ENCODE data around the gene CD1C. TPM values are rescaled to one million over a fixed set of nuclear protein-coding genes. Genes with fewer than 3 reads are reported as not detected.

Gene CD1C
- total and polyA plus RNA-seq, 4 donors = 0.24 to 0.89 (median 0.29) TPM

GRCh38 chr1:158333405-158334155 is 43.9 kb downstream of the CD1C start (continued):
- TF ChIP-seq GABPA (IDR thresholded peaks at IDR 0.05 in 1 of 2, conservative IDR thresholded peaks at IDR 0.05 in 1 of 2) = no peak
- TF ChIP-seq EGR1 (IDR thresholded peaks at IDR 0.05; ENCODE audit: low read depth in 2 of 2) = no peak
- TF ChIP-seq HNF4G (IDR thresholded peaks at IDR 0.05) = no peak

DNA sequence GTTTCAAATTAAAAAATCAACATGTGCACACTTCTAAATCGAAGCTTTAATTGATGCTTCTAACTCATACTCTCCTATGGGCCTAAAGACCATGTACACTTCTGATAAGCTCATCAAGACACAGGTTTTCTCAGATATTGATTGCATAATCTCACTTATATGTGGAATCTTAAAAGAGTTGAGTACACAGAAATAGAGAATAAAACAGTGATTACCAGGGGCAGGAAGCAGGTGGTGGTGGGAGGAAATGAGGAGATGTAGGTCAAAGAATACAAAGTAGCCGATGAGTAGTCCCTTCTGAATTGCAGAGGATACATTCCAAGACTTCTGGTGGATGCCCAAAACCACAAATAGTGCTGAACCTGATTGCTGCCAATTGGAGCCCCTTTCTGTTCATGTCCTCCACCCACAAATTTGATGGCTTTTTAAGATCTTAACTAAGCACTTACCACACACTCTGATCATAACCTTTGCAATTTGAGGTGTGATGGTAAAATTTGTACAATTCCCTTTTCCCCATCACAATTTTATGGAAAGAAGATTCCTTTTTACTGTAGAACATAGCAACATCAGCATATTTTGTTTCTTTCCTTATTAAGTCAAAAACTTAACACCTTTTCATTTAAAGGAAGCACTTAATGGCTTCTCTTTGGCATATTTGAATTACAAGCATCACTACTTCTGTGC is 44.9 kb downstream of the CD1C start:
- Histone ChIP-seq H3K36me3 (ENCODE audit: control insufficient read depth in 4 of 4, insufficient read depth in 3 of 4, low read depth in 1 of 4, low read length in 3 of 4) (no peaks in the 10 kb centered on the region), H3K4me1 (ENCODE audit: control insufficient read depth in 4 of 4, insufficient read depth in 4 of 4, low read length in 3 of 4) (no peaks in the 10 kb centered on the region), H3K9me3 (ENCODE audit: control insufficient read depth in 4 of 4, low read length in 3 of 4) (no peaks in the 10 kb centered on the region), H3K9ac (ENCODE audit: low read depth in 1 of 2, low read length in 2 of 2) (no peak overlapping the region), H3K4me3 (ENCODE audit: low read depth in 1 of 3, low read length in 3 of 3) (no peak overlapping the region), H3K27me3 (ENCODE audit: control insufficient read depth in 4 of 4, insufficient read depth in 4 of 4, low read length in 3 of 4) (no peaks in the 10 kb centered on the region), H3K27ac (ENCODE audit: low read depth in 1 of 2, low read length in 2 of 2) (no peak overlapping the region)
- 44% methylated on average over 2 of the region's 2 CpGs for WGBS
- TF ChIP-seq SP1 (IDR thresholded peaks at IDR 0.05) (no peak), EGR1 (IDR thresholded peaks at IDR 0.05; ENCODE audit: low read depth in 2 of 2) (no peak), YY1 (IDR thresholded peaks at IDR 0.05) (no peak), FOXA1 (IDR thresholded peaks at IDR 0.05) (no peak), NR2F2 (IDR thresholded peaks at IDR 0.05) (no peak), HNF4A (conservative IDR thresholded peaks at IDR 0.05) (no peak), ATF3 (IDR thresholded peaks at IDR 0.05) (no peak), TAF1 (conservative IDR thresholded peaks at IDR 0.05) (no peak), RAD21 (IDR thresholded peaks at IDR 0.05) (no peak), HNF4G (IDR thresholded peaks at IDR 0.05) (no peak)
- TF ChIP-seq, protein P1, sequence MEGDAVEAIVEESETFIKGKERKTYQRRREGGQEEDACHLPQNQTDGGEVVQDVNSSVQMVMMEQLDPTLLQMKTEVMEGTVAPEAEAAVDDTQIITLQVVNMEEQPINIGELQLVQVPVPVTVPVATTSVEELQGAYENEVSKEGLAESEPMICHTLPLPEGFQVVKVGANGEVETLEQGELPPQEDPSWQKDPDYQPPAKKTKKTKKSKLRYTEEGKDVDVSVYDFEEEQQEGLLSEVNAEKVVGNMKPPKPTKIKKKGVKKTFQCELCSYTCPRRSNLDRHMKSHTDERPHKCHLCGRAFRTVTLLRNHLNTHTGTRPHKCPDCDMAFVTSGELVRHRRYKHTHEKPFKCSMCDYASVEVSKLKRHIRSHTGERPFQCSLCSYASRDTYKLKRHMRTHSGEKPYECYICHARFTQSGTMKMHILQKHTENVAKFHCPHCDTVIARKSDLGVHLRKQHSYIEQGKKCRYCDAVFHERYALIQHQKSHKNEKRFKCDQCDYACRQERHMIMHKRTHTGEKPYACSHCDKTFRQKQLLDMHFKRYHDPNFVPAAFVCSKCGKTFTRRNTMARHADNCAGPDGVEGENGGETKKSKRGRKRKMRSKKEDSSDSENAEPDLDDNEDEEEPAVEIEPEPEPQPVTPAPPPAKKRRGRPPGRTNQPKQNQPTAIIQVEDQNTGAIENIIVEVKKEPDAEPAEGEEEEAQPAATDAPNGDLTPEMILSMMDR (IDR thresholded peaks at IDR 0.05; ENCODE audit: low read depth, low read length, missing input control) = no peak
- TF ChIP-seq, protein P2, sequence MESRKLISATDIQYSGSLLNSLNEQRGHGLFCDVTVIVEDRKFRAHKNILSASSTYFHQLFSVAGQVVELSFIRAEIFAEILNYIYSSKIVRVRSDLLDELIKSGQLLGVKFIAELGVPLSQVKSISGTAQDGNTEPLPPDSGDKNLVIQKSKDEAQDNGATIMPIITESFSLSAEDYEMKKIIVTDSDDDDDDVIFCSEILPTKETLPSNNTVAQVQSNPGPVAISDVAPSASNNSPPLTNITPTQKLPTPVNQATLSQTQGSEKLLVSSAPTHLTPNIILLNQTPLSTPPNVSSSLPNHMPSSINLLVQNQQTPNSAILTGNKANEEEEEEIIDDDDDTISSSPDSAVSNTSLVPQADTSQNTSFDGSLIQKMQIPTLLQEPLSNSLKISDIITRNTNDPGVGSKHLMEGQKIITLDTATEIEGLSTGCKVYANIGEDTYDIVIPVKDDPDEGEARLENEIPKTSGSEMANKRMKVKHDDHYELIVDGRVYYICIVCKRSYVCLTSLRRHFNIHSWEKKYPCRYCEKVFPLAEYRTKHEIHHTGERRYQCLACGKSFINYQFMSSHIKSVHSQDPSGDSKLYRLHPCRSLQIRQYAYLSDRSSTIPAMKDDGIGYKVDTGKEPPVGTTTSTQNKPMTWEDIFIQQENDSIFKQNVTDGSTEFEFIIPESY (IDR thresholded peaks at IDR 0.05) = no peak
- no peak for DNase-seq (ENCODE audit: low spot score)

GRCh38 chr1:158335213-158335532 is 45.5 kb downstream of the CD1C start:
- DNase-seq (ENCODE audit: low spot score) = no peak
- Histone ChIP-seq H3K4me1 (ENCODE audit: control insufficient read depth in 4 of 4, insufficient read depth in 4 of 4, low read length in 3 of 4) (no peaks in the 10 kb centered on the region), H3K4me3 (ENCODE audit: low read depth in 1 of 3, low read length in 3 of 3) (no peak overlapping the region), H3K36me3 (ENCODE audit: control insufficient read depth in 4 of 4, insufficient read depth in 3 of 4, low read depth in 1 of 4, low read length in 3 of 4) (no peaks in the 10 kb centered on the region), H3K9me3 (ENCODE audit: control insufficient read depth in 4 of 4, low read length in 3 of 4) (no peaks in the 10 kb centered on the region), H3K9ac (ENCODE audit: low read depth in 1 of 2, low read length in 2 of 2) (no peak overlapping the region), H3K27me3 (ENCODE audit: control insufficient read depth in 4 of 4, insufficient read depth in 4 of 4, low read length in 3 of 4) (no peaks in the 10 kb centered on the region), H3K27ac (ENCODE audit: low read depth in 1 of 2, low read length in 2 of 2) (no peak overlapping the region)
- TF ChIP-seq TAF1 (conservative IDR thresholded peaks at IDR 0.05) = no peak
- TF ChIP-seq, protein P2 (IDR thresholded peaks at IDR 0.05) = no peak
- TF ChIP-seq EGR1 (IDR thresholded peaks at IDR 0.05; ENCODE audit: low read depth in 2 of 2) = no peak
- no peak for TF ChIP-seq HNF4G (IDR thresholded peaks at IDR 0.05)
- TF ChIP-seq RXRA (IDR thresholded peaks at IDR 0.05) = no peak
- TF ChIP-seq YY1 (IDR thresholded peaks at IDR 0.05) = no peak
- TF ChIP-seq, protein P1 (IDR thresholded peaks at IDR 0.05; ENCODE audit: low read depth, low read length, missing input control) = no peak
- TF ChIP-seq NR2F2 (IDR thresholded peaks at IDR 0.05) = no peak
- TF ChIP-seq SP1 (IDR thresholded peaks at IDR 0.05) = no peak
- TF ChIP-seq FOXA1 (IDR thresholded peaks at IDR 0.05) = no peak
- TF ChIP-seq REST (IDR thresholded peaks at IDR 0.05) = no peak
- TF ChIP-seq HNF4A (conservative IDR thresholded peaks at IDR 0.05) = no peak
- no peak for TF ChIP-seq GABPA (IDR thresholded peaks at IDR 0.05 in 1 of 2, conservative IDR thresholded peaks at IDR 0.05 in 1 of 2)

All from liver (tissue), 9 donors.